WERI-Rb-1 (cell line): ENCODE data around the gene LCOR.

Experiments used
- DNase-seq: peaks from one replicate; pipeline ENCODE4 v3.0.0-alpha.2; 2020
- H3K27ac ChIP-seq: fragments of 250-450 bp; sonication (Bioruptor Pico); 2 replicates; pipeline ENCODE4 v1.5.1; 2020; ENCODE audit warnings: mild to moderate bottlenecking, moderate library complexity
- H3K27me3 ChIP-seq: fragments of 250-450 bp; sonication (Bioruptor Pico); 2 replicates; pipeline ENCODE4 v1.5.1; 2021; ENCODE audit warnings: mild to moderate bottlenecking, low read depth, moderate library complexity; ENCODE audit not compliant: insufficient read depth, severe bottlenecking
- H3K36me3 ChIP-seq: fragments of 250-450 bp; sonication (Bioruptor Pico); 2 replicates; pipeline ENCODE4 v1.5.1; 2020; ENCODE audit warnings: mild to moderate bottlenecking, moderate library complexity
- H3K4me3 ChIP-seq: 2 replicates; pipeline ENCODE4 v1.5.1; 2011; ENCODE audit warnings: low read depth, mild to moderate bottlenecking, control low read depth, low read length
- H3K9me3 ChIP-seq: fragments of 250-450 bp; sonication (Bioruptor Pico); 2 replicates; pipeline ENCODE4 v1.5.1; 2021; ENCODE audit warnings: mild to moderate bottlenecking, moderate library complexity; ENCODE audit not compliant: severe bottlenecking
- CTCF ChIP-seq: IDR thresholded peaks from 2 replicates; pipeline ENCODE4 v1.5.1; 2011; ENCODE audit warnings: low read depth, mild to moderate bottlenecking, control low read depth, inconsistent platforms, low read length

The LCOR gene

DNA sequence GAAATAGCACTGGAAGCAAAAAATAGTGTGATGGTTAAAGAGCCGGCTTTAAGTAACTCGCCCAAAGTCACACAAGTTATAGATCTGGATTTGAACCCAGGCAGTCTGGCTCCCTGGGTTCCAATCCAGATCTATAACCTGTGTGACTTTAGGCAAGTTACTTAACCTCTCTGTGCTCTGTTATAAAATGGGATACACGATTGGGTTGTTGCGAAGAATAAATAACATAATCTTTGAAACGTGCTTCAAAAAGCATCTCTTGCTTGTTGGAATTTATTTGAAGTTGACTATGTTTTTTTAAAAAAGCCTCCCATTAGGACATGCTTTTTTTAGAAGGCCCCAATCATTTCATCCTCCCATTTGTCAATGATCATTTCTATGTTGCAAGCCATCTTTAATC is 3.5 kb upstream of the LCOR start:
- DNase-seq: no peak
- Histone ChIP-seq H3K27me3 (no peaks in the 10 kb centered on the region), H3K9me3 (no peaks in the 10 kb centered on the region), H3K4me3 (no peak overlapping the region), H3K27ac (no peak overlapping the region), H3K36me3 (peaks cover 8% of the 10 kb centered on the region)
- TF ChIP-seq CTCF: no peak

DNA sequence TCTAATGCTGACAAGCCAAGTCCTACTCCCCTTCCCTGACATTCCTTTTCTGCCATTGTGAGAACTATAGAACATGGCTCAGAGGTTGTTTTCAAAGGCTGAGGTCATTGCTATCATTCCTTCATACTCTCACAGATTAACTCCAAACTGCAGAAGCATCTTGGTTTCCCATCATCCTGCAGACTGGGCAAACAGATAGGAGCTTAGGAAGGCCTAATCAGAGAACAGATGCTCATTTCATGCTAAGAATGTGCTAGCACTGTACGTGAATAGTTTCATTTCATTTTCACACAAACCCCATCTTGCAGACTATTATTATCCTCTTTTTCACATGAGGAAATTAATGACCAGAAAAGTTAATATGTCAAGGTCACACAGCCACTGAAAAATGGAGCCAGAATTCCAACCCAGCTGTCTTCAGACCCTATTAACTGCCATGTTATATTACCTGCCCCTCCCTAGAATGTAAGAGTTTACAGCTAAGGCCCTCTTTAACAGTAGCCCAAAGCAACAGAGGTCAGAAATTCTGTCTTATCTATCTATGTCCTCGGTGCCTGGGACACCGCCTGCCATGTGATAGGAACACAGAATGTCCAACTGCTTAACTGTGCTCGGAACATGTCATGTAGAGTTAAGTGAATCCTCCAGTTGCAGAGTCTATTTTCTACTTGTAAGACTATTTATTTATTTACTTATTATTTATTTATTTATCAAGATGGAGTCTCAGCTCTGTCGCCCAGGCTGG is 2.9 kb upstream of the LCOR start:
- no peak overlapping the region for H3K4me3 ChIP-seq
- H3K27me3 ChIP-seq: no peaks in the 10 kb centered on the region
- no peak overlapping the region for H3K27ac ChIP-seq
- no peak for TF ChIP-seq CTCF
- H3K9me3 ChIP-seq: no peaks in the 10 kb centered on the region
- H3K36me3 ChIP-seq: peaks cover 9% of the 10 kb centered on the region
- DNase-seq: no peak

- no peak overlapping the region for H3K4me3 ChIP-seq
- H3K9me3 ChIP-seq: no peaks in the 10 kb centered on the region
- peak; percentile 53 for TF ChIP-seq CTCF
- peaks cover 16% of the 10 kb centered on the region for H3K36me3 ChIP-seq
- H3K27me3 ChIP-seq: no peaks in the 10 kb centered on the region
- no peak overlapping the region for H3K27ac ChIP-seq
- peak; percentile 76 for DNase-seq
These were observed 1.4 kb upstream of the LCOR start for GRCh38 chr10:96830511-96831199.

GRCh38 chr10:96831200-96831866 is 765 bp upstream of the LCOR start:
- H3K27ac ChIP-seq: peak overlapping the region; percentile 88
- no peak for DNase-seq
- peak overlapping the region; percentile 59 for H3K4me3 ChIP-seq
- H3K27me3 ChIP-seq: no peaks in the 10 kb centered on the region
- TF ChIP-seq CTCF: no peak
- peaks cover 16% of the 10 kb centered on the region for H3K36me3 ChIP-seq
- H3K9me3 ChIP-seq: no peaks in the 10 kb centered on the region

DNA sequence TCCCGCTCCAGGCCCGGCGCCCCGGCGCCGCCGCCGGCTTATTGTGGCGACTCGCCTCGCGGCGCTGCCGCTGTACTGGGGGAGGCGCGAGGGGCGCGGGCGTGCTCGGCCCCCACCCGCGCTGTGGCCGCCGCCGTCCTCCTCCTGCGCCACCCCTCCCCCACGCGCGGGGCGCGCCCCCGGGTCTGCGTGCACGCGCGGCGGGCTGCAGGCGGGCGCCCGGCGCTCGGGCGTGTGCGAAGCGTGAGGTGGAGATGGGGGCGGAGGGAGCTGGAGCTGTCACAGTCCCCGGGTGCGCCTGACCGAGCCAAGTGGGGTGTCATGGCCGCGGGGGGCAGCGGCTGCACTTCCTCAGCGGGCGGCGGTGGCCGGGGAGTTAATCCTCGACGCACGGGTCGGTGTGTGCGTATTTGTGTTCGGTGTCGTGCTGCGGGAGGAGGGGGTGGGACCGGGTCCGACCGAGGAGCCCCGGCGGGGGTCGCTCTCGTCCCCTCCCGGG is 672 bp downstream of the LCOR start:
- DNase-seq: peak; percentile 88
- Histone ChIP-seq H3K27ac (peak overlapping the region; percentile 98), H3K36me3 (peaks cover 16% of the 10 kb centered on the region), H3K4me3 (peak overlapping the region; percentile 75), H3K9me3 (no peaks in the 10 kb centered on the region), H3K27me3 (no peaks in the 10 kb centered on the region)
- no peak for TF ChIP-seq CTCF
